Measurements from ENCODE around the gene SIPA1. TPM values are rescaled to one million over a fixed set of nuclear protein-coding genes. Genes with fewer than 3 reads are reported as not detected.

The SIPA1 gene, protein sequence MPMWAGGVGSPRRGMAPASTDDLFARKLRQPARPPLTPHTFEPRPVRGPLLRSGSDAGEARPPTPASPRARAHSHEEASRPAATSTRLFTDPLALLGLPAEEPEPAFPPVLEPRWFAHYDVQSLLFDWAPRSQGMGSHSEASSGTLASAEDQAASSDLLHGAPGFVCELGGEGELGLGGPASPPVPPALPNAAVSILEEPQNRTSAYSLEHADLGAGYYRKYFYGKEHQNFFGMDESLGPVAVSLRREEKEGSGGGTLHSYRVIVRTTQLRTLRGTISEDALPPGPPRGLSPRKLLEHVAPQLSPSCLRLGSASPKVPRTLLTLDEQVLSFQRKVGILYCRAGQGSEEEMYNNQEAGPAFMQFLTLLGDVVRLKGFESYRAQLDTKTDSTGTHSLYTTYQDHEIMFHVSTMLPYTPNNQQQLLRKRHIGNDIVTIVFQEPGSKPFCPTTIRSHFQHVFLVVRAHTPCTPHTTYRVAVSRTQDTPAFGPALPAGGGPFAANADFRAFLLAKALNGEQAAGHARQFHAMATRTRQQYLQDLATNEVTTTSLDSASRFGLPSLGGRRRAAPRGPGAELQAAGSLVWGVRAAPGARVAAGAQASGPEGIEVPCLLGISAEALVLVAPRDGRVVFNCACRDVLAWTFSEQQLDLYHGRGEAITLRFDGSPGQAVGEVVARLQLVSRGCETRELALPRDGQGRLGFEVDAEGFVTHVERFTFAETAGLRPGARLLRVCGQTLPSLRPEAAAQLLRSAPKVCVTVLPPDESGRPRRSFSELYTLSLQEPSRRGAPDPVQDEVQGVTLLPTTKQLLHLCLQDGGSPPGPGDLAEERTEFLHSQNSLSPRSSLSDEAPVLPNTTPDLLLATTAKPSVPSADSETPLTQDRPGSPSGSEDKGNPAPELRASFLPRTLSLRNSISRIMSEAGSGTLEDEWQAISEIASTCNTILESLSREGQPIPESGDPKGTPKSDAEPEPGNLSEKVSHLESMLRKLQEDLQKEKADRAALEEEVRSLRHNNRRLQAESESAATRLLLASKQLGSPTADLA
- 14.3 to 21.2 TPM (median 19.7 TPM) in 5 replicates for total RNA-seq (2022; extraction: Qiagen RNA extraction)

DNA sequence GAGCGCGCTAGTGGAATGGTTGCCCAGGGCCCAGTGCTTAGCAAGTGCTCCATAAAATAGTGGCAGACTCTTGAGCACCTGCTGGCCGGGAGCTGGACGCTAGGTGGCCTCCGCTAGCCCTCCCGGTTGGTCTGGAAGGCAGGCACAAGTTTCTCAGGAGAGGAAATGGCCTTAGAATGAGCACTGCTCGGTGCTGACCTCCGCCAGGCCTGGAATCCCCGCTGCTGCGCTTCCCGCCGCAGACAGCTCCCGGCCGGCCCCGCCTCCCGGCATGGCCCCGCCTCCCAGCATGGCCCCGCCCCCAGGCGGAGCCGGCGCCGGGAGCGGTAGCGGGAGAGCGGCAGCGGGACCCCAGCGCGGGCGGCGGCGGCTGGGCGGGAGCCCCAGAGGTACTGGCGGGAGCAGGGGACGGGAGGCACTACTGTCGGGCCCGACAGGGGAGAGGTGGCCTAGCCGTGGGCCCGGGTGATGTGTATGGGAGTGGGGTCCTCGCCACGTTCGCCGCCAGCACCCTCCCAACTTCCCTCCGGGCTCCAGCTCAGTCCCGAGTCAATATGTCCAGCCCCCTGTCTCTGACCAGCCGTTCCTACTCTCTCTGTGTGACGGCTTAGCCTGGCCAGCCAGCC lies at the start of gene SIPA1:
TSS of gene SIPA1 (plus strand) at position 308 of the 626 bp plus-strand sequence. CDS start 2,821 bp downstream, outside the sequence.

DNA sequence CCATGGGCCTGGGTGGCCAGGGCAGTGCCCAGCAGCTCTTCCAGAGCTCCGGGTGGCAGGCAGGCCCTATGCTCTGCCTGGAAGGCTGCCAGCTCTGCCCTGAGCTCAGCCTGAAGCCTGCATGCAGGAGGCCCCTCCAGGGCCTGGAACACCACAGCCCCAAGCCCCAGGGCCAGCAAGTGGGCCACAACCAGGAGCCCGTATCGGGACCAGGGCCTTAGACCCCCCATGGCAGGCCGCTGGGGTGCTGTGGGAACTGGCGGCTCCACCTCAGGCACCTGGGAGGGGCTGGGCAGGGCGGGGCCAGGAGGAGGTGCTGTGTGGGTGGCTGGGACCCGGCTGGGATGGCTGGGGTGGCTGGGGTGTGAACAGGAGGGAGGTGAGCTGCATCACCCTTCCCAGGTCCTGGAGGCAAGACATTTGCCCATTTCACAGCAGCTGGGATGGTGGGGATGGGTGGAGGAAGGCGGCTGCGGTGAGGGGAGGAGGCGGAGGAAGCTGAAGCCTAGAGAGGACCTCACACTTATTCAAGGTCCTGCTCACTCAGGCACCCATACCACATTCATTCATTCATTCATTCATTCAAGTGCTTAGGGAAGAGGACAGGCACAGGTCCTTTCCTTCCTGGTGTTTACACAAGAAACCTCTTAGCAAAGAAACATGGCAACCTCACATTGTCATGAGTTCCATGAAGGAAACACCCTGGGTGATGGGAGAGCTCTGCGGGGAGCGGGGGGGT lies 42.2 kb upstream of the SIPA1 start, which contains the start of gene KCNK7:
TSS of gene KCNK7 (minus strand) at position 258 of the 739 bp plus-strand sequence. CDS start at position 230, 28 bp downstream.

DNA sequence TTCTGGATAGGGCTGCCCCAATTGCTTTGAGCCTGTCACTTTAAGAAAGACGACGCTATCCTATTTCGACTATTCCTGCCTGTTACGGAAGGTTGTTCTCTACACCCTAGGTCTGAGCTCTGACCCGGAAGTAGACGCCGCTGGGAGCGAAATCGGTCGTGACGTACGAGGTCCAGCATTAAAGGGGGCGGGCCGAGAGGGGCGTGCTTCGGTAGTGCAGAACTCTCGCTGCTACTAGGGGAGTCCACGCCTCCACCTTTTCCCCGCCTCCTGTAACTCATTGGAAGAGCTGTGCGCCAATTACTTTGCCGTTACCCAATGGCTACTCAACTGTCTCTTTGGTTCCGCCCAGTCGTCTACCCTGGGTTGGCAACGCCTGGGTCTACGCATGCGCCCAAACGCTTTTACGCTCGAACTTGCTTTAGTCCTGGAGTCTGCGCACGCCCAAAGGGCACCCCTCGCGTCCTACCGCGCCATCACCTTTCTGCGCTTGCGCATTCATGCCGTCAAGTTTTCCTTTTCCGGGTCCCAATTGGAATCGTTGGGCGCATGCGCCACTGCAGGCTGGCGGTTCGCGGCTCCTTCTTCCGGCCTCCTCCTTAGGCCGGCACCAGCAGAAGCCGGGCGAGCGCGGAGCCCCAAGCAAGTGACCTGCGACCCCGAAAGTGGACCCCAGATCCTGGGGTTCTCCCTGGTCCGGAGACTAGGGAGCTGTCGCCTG lies 22.5 kb upstream of the SIPA1 start, which contains the start of gene PCNX3:
TSS of gene PCNX3 (plus strand) at position 548 of the 721 bp plus-strand sequence. CDS start 536 bp downstream, outside the sequence.

DNA sequence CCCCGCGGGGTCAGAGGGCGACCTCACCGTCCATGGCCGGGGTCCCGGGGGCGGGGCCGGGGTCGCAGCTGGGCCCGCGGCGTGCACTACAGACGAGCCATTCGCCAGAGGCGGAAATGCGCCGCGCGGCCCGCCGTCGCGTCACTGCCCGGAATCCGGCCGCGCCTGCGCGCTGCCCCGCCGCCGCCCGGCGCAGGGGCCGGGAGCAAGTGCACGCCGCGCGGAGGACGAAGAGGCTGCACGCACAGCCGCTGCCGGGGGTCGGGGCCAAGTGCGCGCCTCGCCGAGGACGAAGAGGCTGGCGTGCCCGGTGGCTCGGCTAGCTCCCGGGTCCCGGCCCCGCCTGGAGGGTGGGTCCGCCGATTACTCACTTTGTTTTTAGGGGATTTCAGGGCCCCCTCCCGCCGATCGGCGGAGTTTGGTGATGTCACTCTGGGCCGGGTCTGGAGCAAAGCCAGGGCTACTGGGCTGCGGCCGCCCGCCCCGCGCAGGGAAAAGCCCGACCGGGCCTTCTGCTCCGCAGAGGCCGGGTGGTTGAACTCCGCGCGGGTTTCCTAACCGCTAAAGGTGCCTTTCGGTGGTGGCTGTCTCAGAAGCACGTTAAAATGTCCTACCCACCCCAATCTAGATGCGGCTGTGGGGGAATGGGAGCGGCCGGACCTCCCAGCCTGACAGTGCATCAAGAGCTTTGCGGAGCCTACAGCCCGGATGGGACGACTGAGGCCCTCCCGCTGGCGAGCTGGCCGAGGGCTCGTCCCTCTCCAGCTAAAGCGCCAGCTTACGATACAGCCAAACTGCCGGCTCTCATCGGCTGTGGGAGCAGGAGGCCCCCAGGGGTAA lies 25.1 kb downstream of the SIPA1 start, which contains the start of gene RELA:
TSS of gene RELA (minus strand) at position 118 of the 840 bp plus-strand sequence. CDS start at position 34, 84 bp downstream.

Other genes starting within 250 kb of the SIPA1 start
- gene NEAT1, start 215.3 kb upstream of the SIPA1 start, total RNA-seq (2022; extraction: Qiagen RNA extraction): 123 to 204 TPM (median 187 TPM) in 5 replicates
- gene MALAT1, start 139.1 kb upstream of the SIPA1 start, total RNA-seq (2022; extraction: Qiagen RNA extraction): 42.9 to 87.3 TPM (median 59.9 TPM) in 5 replicates
- gene SCYL1, start 113.0 kb upstream of the SIPA1 start, total RNA-seq (2022; extraction: Qiagen RNA extraction): 47.8 to 62.4 TPM (median 58.2 TPM) in 5 replicates
- gene LTBP3, start 79.7 kb upstream of the SIPA1 start, total RNA-seq (2022; extraction: Qiagen RNA extraction): 89.3 to 122 TPM (median 106 TPM) in 5 replicates
- gene ZNRD2, start 67.6 kb upstream of the SIPA1 start, total RNA-seq (2022; extraction: Qiagen RNA extraction): 63.9 to 77.4 TPM (median 76.9 TPM) in 5 replicates
- gene FAM89B, start 65.6 kb upstream of the SIPA1 start, total RNA-seq (2022; extraction: Qiagen RNA extraction): 26.3 to 47.9 TPM (median 45.5 TPM) in 5 replicates
- 27.8 to 36.2 TPM (median 31.5 TPM) in 5 replicates for gene EHBP1L1, start 62.0 kb upstream of the SIPA1 start, total RNA-seq (2022; extraction: Qiagen RNA extraction)
- 0.51 to 0.95 TPM (median 0.72 TPM) in 5 replicates for gene KCNK7, start 42.3 kb upstream of the SIPA1 start, total RNA-seq (2022; extraction: Qiagen RNA extraction)
- gene MAP3K11, start 23.9 kb upstream of the SIPA1 start, total RNA-seq (2022; extraction: Qiagen RNA extraction): 37.7 to 49.0 TPM (median 47.6 TPM) in 5 replicates
- 26.0 to 36.3 TPM (median 34.9 TPM) in 5 replicates for gene PCNX3, start 22.3 kb upstream of the SIPA1 start, total RNA-seq (2022; extraction: Qiagen RNA extraction)
- gene RELA, start 24.8 kb downstream of the SIPA1 start, total RNA-seq (2022; extraction: Qiagen RNA extraction): 63.5 to 78.0 TPM (median 73.7 TPM) in 5 replicates
- gene KAT5, start 74.2 kb downstream of the SIPA1 start, total RNA-seq (2022; extraction: Qiagen RNA extraction): 40.9 to 56.0 TPM (median 50.3 TPM) in 5 replicates
- gene RNASEH2C, start 82.7 kb downstream of the SIPA1 start, total RNA-seq (2022; extraction: Qiagen RNA extraction): 28.0 to 49.4 TPM (median 47.9 TPM) in 5 replicates
- gene AP5B1, start 142.9 kb downstream of the SIPA1 start, total RNA-seq (2022; extraction: Qiagen RNA extraction): 9.7 to 13.2 TPM (median 12.3 TPM) in 5 replicates
- 0.04 to 0.15 TPM (median 0.10 TPM) in 5 replicates for gene OVOL1, start 149.0 kb downstream of the SIPA1 start, total RNA-seq (2022; extraction: Qiagen RNA extraction)
- 0.05 to 0.08 TPM (median 0.06 TPM) in 5 replicates for gene SNX32, start 195.9 kb downstream of the SIPA1 start, total RNA-seq (2022; extraction: Qiagen RNA extraction)
- gene CFL1, start 220.1 kb downstream of the SIPA1 start, total RNA-seq (2022; extraction: Qiagen RNA extraction): 1,981 to 2,375 TPM (median 2,303 TPM) in 5 replicates
- 24.7 to 35.0 TPM (median 32.8 TPM) in 5 replicates for gene MUS81, start 222.3 kb downstream of the SIPA1 start, total RNA-seq (2022; extraction: Qiagen RNA extraction)
- gene EFEMP2, start 234.7 kb downstream of the SIPA1 start, total RNA-seq (2022; extraction: Qiagen RNA extraction): 0.49 to 1.1 TPM (median 0.97 TPM) in 5 replicates
- gene CTSW, start 241.7 kb downstream of the SIPA1 start, total RNA-seq (2022; extraction: Qiagen RNA extraction): 0.07 to 0.11 TPM in 2 of 5 replicates, not detected in the others

Measured in A549 treated with AZD2906 at 1 μM for 4 hours (cell line).